HCT116 (cell line): ENCODE data around the gene TMEM80.

Experiments
- ATF3 ChIP-seq: IDR thresholded peaks from 2 replicates; pipeline ENCODE4 v1.6.1; 2012
- POLR2A ChIP-seq: IDR thresholded peaks from 2 replicates; pipeline ENCODE4 v1.7.0; 2011; ENCODE audit warnings: borderline replicate concordance; ENCODE audit not compliant: insufficient read depth, insufficient read length; ENCODE audit errors: extremely low read depth
- POLR2AphosphoS5 ChIP-seq: IDR thresholded peaks from 2 replicates; pipeline ENCODE4 v1.6.1; 2011; ENCODE audit warnings: mild to moderate bottlenecking, low read depth, low read length, moderate library complexity
- RAD21 ChIP-seq: IDR thresholded peaks from 2 replicates; pipeline ENCODE4 v1.6.1; 2012; ENCODE audit warnings: low read depth, mild to moderate bottlenecking
- REST ChIP-seq: IDR thresholded peaks from 2 replicates; pipeline ENCODE4 v1.6.1; 2012; ENCODE audit warnings: low read depth
- SP1 ChIP-seq: IDR thresholded peaks from 2 replicates; pipeline ENCODE4 v1.6.1; 2012; ENCODE audit warnings: low read depth
- ZBTB33 ChIP-seq: IDR thresholded peaks from 2 replicates; pipeline ENCODE4 v1.6.1; 2011; ENCODE audit warnings: mild to moderate bottlenecking, low read length, moderate library complexity; ENCODE audit not compliant: insufficient replicate concordance; ENCODE audit errors: extremely low read depth
- TF ChIP-seq, protein P1 (sequence below), 3 experiments: fragments of 200-600 bp in 1 of 3; sonication (generic) in 1 of 3; IDR thresholded peaks in 2 of 3; conservative IDR thresholded peaks in 1 of 3; 2 replicates each; pipeline ENCODE4 v1.5.1; 2012 to 2017; ENCODE audit warnings: low read depth in 2 of 3, low read length in 2 of 3, antibody characterized with exemption in 1 of 3, borderline replicate concordance in 1 of 3, control low read depth in 1 of 3, mild to moderate bottlenecking in 1 of 3, mixed read lengths in 1 of 3, mixed run types in 1 of 3, moderate library complexity in 1 of 3; ENCODE audit not compliant: insufficient read depth in 1 of 3
- TF ChIP-seq, protein P2 (sequence below): IDR thresholded peaks from 2 replicates; pipeline ENCODE4 v1.6.1; 2012

DNA sequence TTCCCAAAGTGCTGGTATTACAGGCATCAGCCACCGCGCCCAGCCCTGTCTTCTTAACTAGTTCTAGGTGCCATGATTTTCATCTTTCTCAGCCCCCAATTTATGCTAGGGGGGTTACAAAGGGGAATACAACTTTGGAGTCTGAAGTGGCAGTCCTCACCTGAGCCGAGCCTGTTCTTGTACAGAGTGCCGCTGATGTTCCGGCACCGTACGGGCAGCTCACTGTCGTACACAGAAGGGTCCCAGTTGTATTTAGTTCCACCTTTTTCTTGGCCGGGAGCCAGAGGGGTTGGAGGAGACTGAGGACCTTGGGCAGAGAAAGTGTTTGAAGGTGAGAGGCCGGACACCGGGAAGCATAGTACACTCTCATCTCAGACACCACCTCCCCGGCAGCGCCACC is 7.9 kb upstream of the TMEM80 start:
- TF ChIP-seq RAD21 (no peak), POLR2A (no peak), ATF3 (no peak), POLR2AphosphoS5 (no peak), SP1 (no peak), REST (no peak), ZBTB33 (no peak)
- TF ChIP-seq, protein P1, sequence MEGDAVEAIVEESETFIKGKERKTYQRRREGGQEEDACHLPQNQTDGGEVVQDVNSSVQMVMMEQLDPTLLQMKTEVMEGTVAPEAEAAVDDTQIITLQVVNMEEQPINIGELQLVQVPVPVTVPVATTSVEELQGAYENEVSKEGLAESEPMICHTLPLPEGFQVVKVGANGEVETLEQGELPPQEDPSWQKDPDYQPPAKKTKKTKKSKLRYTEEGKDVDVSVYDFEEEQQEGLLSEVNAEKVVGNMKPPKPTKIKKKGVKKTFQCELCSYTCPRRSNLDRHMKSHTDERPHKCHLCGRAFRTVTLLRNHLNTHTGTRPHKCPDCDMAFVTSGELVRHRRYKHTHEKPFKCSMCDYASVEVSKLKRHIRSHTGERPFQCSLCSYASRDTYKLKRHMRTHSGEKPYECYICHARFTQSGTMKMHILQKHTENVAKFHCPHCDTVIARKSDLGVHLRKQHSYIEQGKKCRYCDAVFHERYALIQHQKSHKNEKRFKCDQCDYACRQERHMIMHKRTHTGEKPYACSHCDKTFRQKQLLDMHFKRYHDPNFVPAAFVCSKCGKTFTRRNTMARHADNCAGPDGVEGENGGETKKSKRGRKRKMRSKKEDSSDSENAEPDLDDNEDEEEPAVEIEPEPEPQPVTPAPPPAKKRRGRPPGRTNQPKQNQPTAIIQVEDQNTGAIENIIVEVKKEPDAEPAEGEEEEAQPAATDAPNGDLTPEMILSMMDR (IDR thresholded peaks at IDR 0.05 in 2 of 3, conservative IDR thresholded peaks at IDR 0.05 in 1 of 3; ENCODE audit: borderline replicate concordance in 1 of 3, insufficient read depth in 1 of 3, low read depth in 2 of 3, low read length in 2 of 3), result no peak
- TF ChIP-seq, protein P2, sequence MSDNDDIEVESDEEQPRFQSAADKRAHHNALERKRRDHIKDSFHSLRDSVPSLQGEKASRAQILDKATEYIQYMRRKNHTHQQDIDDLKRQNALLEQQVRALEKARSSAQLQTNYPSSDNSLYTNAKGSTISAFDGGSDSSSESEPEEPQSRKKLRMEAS, result no peak
